Left renal cortex interstitium (tissue), 4 donors: Measurements from ENCODE around the gene FOXJ3. TPM values are rescaled to one million over a fixed set of nuclear protein-coding genes. Genes with fewer than 3 reads are reported as not detected.

Experiments
- DNase-seq, 4 donors: peaks; one replicate each; pipeline ENCODE4 v3.0.0-alpha.2; 2013; ENCODE audit warnings: low read depth in 4 of 4, low spot score in 2 of 4, missing footprints in 1 of 4
- polyA plus RNA-seq, 4 donors: library from polyadenylated mRNA; unstranded; fragments of 120-200 nt; gene quantifications; one replicate each; pipeline ENCODE4 v1.2.1, GENCODE V29; 2013; ENCODE audit not compliant: insufficient read length in 4 of 4

FOXJ3 gene
- polyA plus RNA-seq, 4 donors: 32.8 to 52.7 (median 43.7) TPM

DNA sequence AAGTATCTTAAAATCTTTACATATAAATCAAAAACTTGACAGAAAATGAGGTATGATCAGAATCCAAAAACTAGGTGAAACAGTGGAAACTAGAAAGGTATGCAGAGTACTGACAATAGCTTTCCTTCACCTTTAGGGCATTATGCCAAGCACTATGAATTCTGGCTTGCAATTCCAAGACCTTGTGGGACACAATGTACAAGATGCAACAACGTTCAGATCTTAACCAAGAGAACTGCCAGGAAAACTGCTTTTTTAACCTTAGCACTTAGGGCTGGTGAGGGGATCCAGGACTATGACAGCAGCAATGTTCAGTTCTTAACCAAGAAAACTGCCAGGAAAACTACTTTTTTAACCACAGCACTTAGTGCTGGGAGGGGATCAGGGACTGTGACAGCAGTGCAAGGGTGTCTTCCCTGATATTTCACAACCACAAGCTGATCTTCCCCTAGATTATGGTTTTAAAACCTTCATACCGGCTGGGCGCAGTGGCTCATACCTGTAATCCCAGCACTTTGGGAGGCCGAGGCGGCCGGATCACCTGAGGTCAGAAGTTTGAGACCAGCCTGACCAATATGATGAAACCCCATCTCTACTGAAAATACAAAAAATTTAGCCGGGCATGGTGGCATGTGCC lies 22.3 kb downstream of the FOXJ3 start:
- DNase-seq: no peak

DNA sequence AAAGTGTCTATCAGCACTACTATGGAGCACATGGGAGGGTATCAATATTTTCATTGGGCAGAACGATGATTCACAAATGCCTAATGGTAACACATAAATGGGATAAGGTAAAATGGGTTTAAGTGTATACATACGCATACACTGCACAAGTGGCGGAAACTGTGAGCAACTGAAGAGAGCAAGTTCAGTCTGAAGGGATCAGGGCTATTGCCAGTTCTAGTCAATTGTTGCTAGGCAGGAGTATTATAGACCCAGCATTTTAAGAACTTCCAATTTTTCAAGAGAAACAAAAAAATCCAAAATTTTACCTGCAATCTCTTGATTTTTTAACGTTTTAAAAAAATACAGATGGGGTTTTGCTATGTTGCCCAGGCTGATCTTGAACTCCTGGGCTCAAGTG lies 23.1 kb downstream of the FOXJ3 start:
- no peak for DNase-seq

DNA sequence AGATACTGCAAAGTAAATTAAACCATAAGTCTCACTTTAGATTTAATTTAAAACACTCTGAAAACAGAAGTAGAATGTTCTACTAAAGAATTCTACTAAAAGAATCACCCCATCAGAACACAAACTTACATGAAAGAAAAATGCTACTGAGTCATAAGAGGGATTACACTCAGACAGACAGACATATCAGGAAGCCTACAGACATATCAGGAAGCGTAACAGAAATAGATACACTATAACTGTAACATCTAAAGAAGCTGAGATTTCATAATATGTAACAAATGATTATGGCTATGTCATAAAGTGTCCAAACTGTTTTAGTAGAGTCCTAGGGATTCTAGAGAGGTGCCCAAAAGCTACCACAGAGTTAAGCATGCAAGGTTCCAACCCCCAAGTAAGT lies 23.9 kb downstream of the FOXJ3 start:
- no peak for DNase-seq

DNA sequence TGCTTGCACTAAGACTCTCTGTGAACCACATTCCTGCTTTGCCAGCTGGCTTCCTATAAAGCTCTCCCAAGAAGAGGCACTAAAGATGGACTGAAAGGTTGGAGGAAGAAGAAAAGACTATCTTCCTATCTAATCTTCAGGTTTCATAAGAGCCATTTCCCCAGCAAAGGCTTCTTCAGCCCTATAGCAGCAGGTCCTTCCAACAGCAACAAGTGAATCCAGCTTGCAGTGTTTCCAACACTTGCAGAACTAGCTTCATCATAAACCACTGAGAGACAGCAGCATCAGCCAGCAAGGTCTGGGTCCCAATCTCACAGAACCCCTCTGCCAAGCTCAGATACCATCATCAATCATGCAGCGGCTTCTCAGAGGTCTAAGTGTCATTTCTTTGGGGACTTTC lies 28.1 kb downstream of the FOXJ3 start:
- no peak for DNase-seq

DNA sequence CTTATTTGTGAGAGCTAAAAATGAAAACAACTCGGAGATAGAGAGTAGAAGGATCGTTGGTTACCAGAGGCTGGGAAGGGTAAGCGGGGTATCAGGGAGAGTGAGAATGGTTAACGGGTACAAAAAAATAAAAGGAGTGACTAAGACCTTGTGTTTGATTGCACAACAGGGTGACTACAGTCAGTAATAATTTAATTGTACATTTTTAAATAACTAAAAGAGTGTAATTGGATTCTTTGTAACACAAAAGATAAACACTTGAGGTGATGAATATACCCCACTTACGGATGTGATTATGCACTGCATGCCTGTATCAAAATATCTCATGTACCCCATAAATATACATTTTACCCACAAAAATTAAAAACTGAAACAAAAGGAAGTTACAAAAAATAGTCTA lies 29.4 kb downstream of the FOXJ3 start:
- DNase-seq: no peak

DNA sequence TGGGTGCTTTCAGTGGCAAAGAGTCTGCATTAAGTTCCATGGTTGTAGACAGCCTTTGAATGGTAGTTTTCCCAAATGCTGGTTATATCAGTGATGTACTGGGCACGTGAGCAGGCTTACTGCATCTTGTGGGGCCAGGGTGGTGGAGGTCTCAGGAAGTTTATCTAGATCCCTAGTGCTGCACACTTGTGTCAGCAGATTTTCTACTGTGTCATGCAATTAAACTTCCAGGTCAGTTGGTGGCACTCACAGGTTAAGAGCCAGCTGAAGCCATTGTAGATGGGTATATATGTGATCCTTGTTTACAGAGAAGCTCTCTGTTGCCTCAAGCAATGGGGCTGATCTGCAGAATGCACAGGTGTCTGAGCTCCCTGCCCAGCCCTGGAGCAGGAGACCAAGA lies 33.0 kb downstream of the FOXJ3 start:
- no peak for DNase-seq

DNA sequence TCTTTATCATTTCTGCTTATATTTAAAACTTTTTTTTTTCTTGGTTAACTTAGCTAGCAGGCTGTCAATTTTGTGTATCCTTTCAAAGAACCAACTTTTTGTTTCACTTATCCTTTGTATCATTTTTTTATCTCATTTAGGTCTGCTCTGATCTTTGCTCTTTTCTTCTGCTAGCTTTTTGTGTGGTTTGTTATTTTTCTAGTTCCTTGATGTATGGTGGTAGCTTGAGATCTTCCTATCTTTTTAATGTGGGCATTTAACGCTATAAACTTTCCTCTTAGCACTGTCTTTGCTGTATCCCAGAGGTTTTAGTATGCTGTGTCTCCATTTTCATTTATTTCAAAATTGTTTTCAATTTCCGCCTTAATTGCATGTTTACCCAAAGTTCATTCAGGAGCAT lies 36.5 kb downstream of the FOXJ3 start:
- DNase-seq: no peak

DNA sequence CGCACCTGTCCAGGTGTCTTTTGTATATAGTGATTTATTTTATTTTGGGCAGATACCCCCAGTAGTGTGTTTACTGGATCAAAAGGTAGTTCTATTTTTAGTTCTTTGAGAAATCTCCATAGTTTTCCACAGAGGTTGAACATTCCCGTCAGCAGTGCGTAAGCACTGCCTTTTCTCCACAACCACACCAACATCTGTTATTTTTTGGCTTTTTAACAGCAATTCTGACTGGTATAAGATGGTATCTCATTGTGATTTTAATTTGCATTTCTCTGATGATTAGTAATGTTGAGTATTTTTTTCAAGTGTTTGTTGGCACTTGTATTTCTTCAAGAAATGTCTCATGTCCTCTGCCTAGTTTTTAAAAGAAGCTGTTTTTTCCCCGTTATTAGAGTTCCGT lies 39.2 kb downstream of the FOXJ3 start:
- no peak for DNase-seq

DNA sequence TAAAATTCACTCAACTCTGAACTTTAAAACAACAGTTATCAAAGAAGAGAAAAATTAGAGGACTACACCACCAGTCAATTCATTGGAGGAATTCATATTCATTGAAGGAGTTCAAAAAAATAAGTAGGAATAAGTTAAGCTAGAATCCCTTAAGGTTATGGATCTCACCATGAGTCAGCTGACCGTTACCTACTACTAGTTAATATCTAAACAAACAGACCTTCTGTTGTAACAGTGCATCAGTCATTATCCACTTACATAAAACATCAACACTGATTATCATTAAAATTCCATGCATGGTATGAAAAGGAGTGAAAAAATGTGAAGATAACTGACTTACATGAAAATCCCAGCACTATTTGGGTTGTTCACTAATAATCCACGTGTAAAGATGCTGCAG lies 44.9 kb downstream of the FOXJ3 start:
- no peak for DNase-seq

DNA sequence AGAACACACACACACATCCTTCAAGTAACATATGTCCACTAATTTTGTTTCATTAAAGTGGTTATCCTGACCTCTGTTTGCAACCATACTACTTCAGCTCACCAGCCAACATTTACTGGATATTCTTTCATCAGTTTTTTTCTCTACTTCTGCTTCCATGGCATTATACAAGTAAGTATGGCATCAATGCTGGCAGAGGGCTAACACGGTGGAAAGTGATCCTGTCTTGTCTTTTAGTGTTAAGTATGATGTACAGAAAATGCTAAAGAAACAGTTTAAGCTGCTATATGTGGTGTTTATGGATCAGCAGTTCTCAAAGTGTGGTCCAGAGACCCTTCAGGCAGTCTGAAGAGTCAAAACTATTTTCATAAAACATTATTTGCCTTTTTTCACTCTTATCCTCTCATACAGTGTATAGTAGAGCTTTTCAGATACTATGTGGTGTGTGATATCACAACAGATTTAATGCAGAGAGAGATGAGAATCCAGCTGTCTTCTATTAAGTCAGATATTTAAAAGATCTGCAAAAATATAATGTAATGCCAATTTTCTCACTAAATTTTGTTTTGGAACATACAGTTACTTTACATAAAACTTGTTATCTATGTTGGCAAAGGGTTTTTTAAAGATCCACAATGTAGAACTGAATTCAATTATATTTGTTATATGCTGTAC lies 46.6 kb downstream of the FOXJ3 start:
- no peak for DNase-seq

DNA sequence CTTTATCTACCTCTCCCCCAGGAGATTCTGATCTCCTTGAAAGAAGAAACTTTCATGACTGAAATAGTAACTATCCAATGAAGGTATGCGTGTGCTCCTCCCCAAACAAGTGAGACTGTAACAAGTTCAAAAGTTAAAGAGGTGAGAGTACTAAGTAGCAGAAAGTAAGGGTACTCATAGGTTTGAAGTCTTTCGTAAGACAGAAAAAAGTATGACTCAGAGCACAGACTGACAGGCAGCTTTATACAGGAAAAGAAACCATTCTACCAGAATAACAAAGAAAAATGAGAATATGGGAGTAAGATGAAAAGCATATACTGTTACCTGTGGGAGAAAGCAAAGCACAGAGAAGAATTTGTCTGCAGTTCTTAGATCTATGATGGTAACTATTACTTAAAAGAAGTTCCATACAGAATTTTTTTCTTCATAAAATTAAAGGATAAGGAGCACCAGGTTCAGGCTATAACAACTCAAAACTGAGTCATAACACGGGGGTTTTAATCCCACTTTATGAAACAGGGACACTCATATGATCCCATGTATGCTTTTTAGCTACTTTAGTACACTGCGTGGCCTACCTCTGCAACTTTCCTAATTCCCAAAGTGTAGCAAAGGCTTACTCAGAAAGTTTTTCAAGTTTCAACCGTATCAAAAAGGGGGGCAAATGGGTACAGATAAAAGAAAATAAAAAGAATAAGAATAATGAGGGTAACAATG lies 52.0 kb downstream of the FOXJ3 start:
- no peak for DNase-seq

DNA sequence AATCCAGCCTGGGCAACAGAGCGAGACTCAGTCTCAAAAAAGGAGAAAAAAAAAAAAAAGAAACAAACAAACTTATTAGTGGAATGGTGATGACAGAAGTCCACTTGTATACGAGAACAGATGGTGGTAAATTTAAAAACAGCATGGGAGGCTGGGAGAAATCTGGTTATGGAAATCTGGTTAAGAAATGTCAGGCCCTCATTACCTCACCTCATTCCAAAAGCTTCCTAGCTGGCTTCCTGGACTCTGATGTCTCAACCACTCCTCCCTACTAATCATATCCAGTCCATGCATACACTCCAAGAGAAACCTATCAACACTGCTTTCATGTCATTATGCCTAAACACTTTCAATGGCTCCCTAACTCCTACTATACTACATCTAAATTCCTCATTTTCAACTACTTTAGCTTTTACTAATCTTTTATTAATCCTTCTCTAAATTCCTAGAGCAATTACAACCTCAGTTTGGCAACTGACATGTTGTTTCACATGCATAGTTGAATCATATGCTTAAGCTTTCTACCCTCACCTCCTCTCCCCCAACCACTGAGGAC lies 52.9 kb downstream of the FOXJ3 start:
- no peak for DNase-seq

DNA sequence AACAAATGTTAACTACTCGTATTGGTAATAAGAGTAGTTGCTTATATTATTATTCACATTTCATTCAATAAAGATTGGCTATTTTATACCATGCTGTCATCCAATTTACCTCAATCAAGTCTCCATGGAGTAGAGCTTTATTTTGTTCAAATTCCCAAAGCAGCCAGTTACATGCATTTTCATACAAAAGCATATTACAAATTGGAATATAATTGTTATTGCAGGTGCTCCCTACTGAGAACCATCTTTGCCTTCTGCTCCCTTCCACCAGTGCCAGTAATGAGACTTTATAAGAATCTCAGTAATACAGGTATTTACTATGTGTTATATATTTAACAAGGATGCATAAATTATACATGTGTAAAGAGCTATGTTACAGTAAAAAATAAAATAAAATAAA lies 54.2 kb downstream of the FOXJ3 start:
- DNase-seq: no peak

DNA sequence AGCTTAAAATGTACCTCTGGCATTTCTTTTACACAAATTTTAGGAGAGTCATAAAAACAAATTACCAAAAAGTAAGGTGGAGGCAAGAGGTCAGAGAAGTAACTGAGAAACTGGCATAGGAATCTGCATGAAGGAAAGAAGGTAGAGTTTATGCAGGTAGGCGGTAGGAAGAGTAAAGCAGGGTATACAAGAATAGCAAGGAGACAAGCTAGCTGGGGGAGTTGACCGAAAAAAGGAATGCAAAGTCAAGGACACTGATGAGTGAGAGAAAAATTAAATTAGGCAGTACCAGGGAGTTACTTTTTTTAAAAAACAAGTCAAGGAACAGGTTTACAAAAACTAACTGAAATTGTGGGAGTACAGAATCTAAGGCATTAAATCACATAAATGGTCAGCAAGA lies 56.0 kb downstream of the FOXJ3 start:
- DNase-seq: no peak

DNA sequence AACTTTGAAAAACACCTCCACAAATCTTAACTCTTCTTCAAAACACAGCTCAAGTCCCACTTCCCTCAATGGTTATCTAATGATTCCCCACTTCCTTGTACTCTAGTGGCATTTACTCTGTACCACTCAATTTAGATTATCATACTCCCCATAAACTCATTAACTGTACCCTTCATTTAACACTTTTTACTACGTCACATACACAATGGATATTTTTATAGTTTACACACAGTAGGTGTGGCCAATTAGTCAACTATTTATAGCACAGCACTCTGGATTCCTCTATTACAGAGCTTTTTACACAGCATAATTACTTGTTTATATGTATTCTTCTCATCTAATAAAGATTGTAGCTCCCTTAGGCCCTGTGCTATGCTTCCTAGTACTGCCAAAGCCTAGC lies 62.1 kb downstream of the FOXJ3 start:
- no peak for DNase-seq

DNA sequence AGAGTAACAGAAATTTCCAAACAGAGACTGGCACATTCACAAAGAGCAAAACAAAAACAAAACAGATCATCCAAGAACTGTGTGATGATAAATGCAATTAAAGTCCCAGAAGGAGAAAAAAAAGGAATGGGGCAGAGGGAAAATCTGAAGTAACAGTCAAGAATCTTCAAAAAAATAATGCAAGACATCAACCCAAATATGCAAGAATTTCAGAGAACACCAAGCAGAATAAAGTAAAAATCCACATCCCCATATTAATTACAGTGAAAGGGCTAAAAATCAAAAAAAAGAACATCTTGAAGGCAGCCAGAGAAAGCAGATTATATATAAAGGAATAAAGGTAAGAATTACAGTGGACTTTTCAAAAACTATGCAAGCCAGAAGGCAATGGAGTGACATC lies 67.1 kb downstream of the FOXJ3 start:
- no peak for DNase-seq

DNA sequence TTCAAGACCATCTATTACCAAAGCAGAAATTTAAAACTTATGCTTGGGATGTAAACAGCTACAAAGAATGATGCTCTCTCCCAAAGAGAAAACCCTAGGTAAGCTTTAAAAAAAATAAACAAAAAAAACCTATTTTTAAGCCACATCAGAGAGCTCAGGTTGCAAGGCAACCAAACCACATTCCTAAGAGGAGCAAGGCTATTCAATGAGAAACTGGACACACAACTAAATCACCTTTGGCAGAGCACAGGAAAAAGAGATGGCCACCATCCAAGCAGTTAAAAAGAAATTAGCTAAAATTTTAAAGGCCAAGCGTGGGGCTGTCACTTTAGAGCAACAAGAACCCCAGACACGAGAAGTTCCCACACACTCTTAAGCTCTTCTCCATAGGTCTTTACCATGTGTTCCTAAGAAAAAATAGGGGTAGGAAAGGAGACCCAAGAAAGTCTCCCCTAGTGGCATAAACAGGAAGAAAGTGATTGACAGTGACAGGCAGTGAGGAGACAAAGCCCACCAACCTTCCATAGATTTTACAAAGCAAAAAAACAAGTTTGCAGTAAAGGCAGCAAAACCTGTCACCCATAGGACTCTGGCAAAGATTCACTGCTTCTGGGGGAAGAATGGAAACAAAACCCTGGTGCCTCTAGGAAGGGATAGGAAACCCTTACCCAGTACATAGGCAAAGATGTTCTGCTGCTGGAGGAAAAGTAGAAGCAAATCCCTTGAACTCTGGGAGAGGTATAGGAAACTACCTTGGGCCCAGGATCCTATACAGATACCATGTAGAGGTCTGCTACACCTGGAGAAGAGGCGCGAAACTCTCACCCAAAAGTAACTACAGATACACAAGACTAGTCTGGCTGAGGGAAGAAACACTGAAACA lies 68.5 kb downstream of the FOXJ3 start:
- DNase-seq: peak in 1 of 4 donors; percentile 28

DNA sequence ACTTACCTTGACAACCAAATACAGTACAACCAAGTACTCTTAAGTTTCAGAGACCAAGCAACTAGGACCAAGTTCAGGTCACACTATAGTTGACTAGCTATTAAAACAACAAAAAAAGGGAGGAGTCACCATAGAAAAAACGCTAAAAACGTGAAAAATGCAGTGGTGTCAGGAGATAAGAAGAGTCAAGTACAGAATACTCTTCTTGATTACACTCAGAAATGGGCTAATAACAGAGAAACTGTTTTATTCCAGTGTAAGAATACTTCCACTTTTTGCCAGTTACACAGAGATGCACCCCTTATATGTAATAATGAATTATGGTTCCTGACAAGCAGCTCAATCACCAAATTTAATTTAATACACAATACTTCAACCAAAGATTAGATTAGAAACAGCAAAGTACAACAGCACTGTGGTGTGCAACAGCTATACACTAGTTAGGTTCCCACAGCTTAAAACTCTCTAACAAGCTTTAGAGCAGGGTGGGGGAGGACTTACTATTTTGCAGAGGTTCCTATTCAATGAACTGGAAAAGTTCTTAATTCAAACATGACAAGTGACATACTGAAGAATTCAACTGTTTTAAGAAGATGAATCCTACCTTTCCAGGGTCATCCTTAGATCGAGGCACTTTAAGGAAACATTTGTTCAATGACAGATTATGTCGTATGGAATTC lies 70.4 kb downstream of the FOXJ3 start:
- no peak for DNase-seq

DNA sequence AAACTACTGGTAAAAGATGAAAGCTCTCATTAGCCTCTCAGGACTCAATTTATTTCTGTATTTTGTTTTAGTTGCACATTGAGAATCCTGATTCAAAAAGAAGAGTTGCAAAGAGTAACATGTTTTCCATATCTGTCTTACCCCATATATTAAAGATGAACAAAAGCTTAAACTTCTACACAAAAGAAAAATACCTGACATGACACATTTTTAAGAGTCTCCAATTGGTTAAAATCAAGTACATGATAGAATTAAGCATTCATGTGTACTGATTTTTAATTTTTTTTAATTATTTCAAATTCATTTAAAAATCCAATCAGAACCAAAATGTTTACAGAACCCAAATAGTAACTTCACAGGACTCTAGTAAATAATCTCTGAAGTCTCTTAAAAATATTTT lies 72.0 kb downstream of the FOXJ3 start:
- no peak for DNase-seq

DNA sequence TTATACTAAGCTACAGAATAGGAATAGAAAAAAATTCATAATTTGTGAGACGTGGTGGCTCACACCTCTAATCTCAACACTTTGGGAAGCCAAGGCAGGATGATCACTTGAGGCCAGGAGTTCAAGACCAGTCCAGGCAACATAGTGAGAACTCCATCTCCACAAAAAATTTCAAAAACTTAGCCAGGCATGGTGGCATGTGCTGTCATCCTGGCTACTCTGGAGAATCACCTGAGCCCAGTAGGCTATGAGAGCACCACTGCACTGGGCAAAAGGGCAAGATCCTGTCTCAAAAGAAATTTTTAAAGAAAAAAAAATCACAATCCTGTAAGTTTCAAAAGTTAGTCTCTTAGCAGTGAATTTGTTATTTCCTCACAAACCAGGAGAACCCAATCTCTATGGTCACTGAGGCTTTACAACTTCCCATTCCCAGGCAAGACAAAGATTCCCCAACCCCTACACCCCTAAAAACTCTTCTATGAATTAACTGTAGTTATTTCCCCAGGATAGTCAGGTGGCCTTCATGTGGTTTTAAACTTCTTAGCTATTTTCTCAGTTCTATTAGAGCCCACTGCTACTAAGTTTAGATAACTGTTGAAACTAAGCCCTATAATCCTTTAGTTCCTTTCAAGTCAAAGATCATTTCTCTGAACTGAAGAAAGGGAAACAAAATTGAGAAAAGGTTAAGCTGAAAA lies 74.5 kb downstream of the FOXJ3 start:
- DNase-seq: no peak
